Lower leg skin (tissue), 3 donors: ENCODE data around the gene TADA3.

Source experiments
- CTCF ChIP-seq, 3 donors: fragments of 450-650 bp; IDR thresholded peaks; one replicate each; pipeline ENCODE4 v1.5.1; 2016; ENCODE audit warnings: antibody characterized with exemption in 3 of 3, mild to moderate bottlenecking in 3 of 3, moderate library complexity in 2 of 3
- POLR2A ChIP-seq, 2 donors: fragments of 450-650 bp; IDR thresholded peaks; one replicate each; pipeline ENCODE4 v1.6.1; 2016 to 2017; ENCODE audit warnings: antibody characterized with exemption in 2 of 2, mild to moderate bottlenecking in 1 of 2, moderate library complexity in 1 of 2

- no peak for TF ChIP-seq CTCF (IDR thresholded peaks at IDR 0.05)
- TF ChIP-seq POLR2A (IDR thresholded peaks at IDR 0.05), result no peak
Measured at GRCh38 chr3:9750556-9751411, 41.5 kb downstream of the TADA3 start.
